GM18907 (cell line): ENCODE data around the gene PRG3.
"Not testable (repeated sequence)": the region's sequence is repeated elsewhere in the genome, so short reads cannot be mapped to it uniquely, and the experiment has no call there.

ENCODE experiments used
- ATAC-seq: cut with Tn5 transposase; IDR thresholded peaks from one replicate; pipeline ENCODE4 v1.9.1; 2021; ENCODE audit warnings: mild to moderate bottlenecking, moderate library complexity; ENCODE audit not compliant: unreplicated experiment

PRG3 gene

DNA sequence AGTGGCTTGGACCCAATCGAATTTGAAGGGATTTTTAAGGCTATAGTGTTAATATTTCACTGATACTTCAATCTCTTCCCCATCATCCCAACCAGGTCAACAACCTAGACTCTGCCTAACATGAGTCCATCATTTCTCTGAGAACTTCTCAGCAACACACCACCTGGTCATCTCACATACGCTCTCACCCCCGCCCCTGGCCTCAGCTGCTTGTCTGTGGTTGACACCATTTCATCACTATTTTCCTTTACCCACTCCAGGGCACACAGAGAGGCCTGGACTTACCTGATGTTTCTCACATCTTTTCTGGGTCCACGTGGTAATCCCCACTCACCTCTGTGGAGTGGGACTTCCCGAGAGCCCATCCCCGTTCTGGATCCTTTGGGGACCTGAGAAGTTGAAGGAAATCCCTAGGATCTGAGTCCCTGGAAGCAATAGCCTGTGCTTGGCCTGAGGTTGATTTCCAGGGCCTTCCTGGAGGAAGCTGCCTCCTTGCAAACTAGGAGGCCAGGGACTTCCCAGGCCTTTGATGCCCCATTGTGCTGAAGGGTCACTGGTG, 39.6 kb downstream of the PRG3 start:
- no peak for ATAC-seq

DNA sequence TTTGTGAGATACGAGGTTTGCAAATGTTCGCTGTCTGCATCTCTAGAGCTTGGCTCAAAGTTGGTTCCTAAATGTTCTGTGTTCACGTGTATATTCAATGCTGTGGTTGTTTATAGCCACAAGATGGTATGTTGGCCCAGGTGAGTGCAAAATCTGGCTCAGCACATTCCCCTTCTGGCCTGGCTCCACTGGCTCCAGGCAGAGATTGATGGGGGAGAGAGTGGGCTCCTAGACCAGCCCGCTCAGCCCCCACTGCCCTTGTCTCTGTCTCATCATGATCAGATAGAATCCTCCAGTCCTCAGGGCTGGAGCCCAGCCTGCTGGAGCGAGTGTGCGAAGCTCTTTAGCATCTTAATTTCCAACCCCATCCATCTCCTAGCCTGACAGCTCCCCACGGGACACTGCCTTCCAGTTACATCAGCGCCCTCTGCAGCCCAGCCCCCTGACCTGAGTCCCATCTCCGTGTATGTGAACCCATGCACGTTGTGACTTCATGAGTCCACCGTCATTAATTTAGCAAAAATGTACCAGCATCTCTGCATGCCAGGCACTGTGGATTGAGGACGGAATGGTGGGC, 40.8 kb downstream of the PRG3 start:
- no peak for ATAC-seq

DNA sequence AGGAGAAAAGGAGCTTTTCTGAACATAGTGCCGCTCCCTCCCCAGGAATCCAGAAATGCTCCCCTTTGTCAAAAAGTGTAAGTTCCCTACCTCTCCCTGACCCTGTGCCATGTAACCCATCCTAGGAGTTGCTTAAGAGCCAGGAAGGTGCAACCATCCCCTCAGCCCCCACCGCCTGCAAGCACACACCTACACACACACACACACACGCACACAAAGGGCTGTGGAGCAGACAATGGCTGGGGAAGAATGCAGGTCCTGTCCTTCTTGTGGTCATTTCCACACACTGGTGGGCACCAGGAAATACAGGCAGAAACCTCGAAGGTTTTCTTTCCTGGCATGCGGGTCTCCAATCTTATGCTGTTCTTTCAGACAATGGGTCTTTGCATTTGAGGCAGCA, 41.6 kb downstream of the PRG3 start:
- ATAC-seq = no peak

- no peak for ATAC-seq
Measured at GRCh38 chr11:57338142-57338541, 42.8 kb downstream of the PRG3 start, which contains the start of gene P2RX3. Gene P2RX3, plus strand, starts transcription at chr11:57338352. Its CDS starts 199 bp downstream, at chr11:57338551.

DNA sequence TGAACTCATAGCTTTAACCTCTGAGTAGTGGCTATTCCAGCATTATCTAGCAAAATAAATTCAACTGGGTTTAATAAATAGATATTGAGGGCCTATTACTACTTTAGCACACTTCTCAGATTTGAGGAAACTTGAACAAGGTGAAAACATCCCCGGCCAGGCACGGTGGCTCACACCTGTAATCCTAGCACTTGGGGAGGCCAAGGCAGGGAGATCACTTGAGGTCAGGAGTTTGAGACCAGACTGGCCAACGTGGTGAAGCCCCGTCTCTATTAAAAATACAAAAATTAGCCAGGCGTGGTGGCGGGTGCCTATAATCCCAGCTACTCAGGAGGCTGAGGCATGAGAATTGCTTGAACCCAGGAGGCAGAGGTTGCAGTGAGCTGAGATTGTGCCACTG, 44.1 kb downstream of the PRG3 start:
- ATAC-seq = not testable (repeated sequence)

GRCh38 chr11:57336111-57336666, 44.8 kb downstream of the PRG3 start:
- ATAC-seq = no peak

DNA sequence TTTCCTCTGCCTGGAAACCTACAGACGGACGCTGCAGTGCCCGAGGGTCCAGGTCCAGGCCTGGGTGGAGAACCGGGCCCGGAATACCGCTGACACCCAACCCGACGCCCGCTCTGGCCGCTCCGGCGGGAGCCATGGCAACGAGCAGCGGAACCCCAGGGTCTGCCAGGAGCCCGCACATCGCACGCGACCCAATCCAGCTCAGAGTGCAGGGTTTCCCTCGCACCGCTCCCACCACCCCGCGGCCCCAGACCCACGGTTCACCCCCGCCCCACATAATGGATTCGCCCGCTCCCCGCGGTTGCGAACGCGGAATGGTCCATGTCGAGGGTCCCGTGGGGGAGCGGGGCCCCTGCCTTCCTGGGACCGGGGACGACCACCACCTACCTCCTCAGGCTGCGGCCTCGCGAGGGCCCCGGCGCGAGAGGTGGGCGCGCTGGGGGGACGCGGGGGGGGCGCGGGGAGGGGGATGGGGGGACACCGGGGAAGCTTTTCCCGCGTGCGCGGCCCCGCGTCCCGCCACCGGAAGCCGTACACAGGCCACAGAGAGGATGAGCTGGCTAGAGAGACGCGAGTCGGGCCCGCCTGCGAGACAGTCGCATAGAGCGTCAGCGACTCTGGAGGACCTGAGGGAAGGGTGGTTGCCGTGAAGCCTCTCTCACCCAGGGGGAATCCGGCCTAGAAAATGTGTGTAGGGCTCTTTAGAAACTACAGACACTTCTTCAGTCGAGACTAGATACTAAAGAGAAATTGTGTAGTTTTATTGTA, 45.4 kb downstream of the PRG3 start, which contains the start of gene SSRP1:
Gene SSRP1 (minus strand): TSS at position 550 of the 768 bp plus-strand sequence. CDS start 771 bp downstream, outside the sequence.
- ATAC-seq = peak; percentile 99

GRCh38 chr11:57335023-57335342, 46.0 kb downstream of the PRG3 start:
- ATAC-seq = peak; percentile 7

GRCh38 chr11:57332694-57333440, 48.1 kb downstream of the PRG3 start:
- ATAC-seq = no peak

GRCh38 chr11:57331720-57332119, 49.2 kb downstream of the PRG3 start:
- ATAC-seq = no peak

- ATAC-seq = no peak
Measured at GRCh38 chr11:57330029-57330428, 50.9 kb downstream of the PRG3 start.

GRCh38 chr11:57327721-57328120, 53.2 kb downstream of the PRG3 start:
- no peak for ATAC-seq
